OCI-LY7 (cell line): ENCODE data around the gene TEN1. TPM values are rescaled to one million over a fixed set of nuclear protein-coding genes. Genes with fewer than 3 reads are reported as not detected.

Source experiments
- BruUV-seq: library from RNA; stranded (reverse); fragments of 400-500 nt; replicated peaks from 2 replicates; lab custom pipeline; 2021; lab: Mats Ljungman, UMichigan
- CTCF ChIA-PET: fragments of 300-600 bp; sonication (Branson Sonifier 250); formaldehyde crosslinking; loops from one replicate; lab custom pipeline; 2022; ENCODE audit warnings: antibody characterized with exemption; ENCODE audit not compliant: unreplicated experiment; lab: Charles Lee
- POLR2A ChIA-PET: fragments of 300-600 bp; sonication (Branson Sonifier 250); formaldehyde crosslinking; loops from one replicate; lab custom pipeline; 2022; ENCODE audit warnings: antibody characterized with exemption; lab: Charles Lee
- DNase-seq: peaks from one replicate; pipeline ENCODE4 v3.0.0-alpha.2; 2015; ENCODE audit warnings: low spot score
- H2AFZ ChIP-seq: fragments of 200-600 bp; sonication (generic), shearing (Covaris generic); 2 replicates; pipeline ENCODE4 v1.6.1; 2014; ENCODE audit warnings: mild to moderate bottlenecking, antibody characterized with exemption, low read length, moderate library complexity
- H3K27ac ChIP-seq: fragments of 200-600 bp; sonication (generic); 2 replicates; pipeline ENCODE4 v1.5.1; 2014; ENCODE audit warnings: mixed run types, low read depth, mild to moderate bottlenecking, moderate library complexity, low read length, inconsistent platforms; ENCODE audit not compliant: poor library complexity, severe bottlenecking
- H3K36me3 ChIP-seq: fragments of 200-600 bp; sonication (generic); 2 replicates; pipeline ENCODE4 v1.6.1; 2014; ENCODE audit warnings: mild to moderate bottlenecking, antibody characterized with exemption, low read length, moderate library complexity, mixed read lengths; ENCODE audit not compliant: insufficient read depth
- H3K4me1 ChIP-seq: fragments of 200-600 bp; sonication (generic); 2 replicates; pipeline ENCODE4 v1.5.1; 2014; ENCODE audit warnings: mild to moderate bottlenecking, low read length; ENCODE audit not compliant: insufficient read depth, poor library complexity, severe bottlenecking
- H3K4me2 ChIP-seq: fragments of 200-600 bp; sonication (generic); 2 replicates; pipeline ENCODE4 v1.6.1; 2014; ENCODE audit warnings: mild to moderate bottlenecking, low read length
- H3K4me3 ChIP-seq: fragments of 200-600 bp; sonication (generic); 2 replicates; pipeline ENCODE4 v1.5.1; 2014; ENCODE audit warnings: mild to moderate bottlenecking, low read depth, low read length; ENCODE audit not compliant: poor library complexity, severe bottlenecking
- H3K79me2 ChIP-seq: fragments of 200-600 bp; sonication (generic); 2 replicates; pipeline ENCODE4 v1.6.1; 2016; ENCODE audit warnings: low read depth, mild to moderate bottlenecking, low read length, moderate library complexity, mixed read lengths; ENCODE audit not compliant: insufficient read depth
- H3K9me2 ChIP-seq: fragments of 200-600 bp; sonication (generic); 2 replicates; pipeline ENCODE4 v1.6.1; 2016; ENCODE audit warnings: mild to moderate bottlenecking, low read length, mixed read lengths; ENCODE audit not compliant: insufficient read depth
- H3K9me3 ChIP-seq: fragments of 200-600 bp; sonication (generic); 2 replicates; pipeline ENCODE4 v1.6.1; 2014; ENCODE audit warnings: mild to moderate bottlenecking, mixed run types, low read length, mixed read lengths
- H4K20me1 ChIP-seq: fragments of 200-600 bp; sonication (generic); 2 replicates; pipeline ENCODE4 v1.6.1; 2014; ENCODE audit warnings: mild to moderate bottlenecking, antibody characterized with exemption, low read length, moderate library complexity, mixed read lengths; ENCODE audit not compliant: insufficient read depth
- CTCF ChIP-seq: fragments of 200-600 bp; sonication (generic); conservative IDR thresholded peaks from 2 replicates; pipeline ENCODE4 v1.5.1; 2014; ENCODE audit warnings: mild to moderate bottlenecking, antibody characterized with exemption, low read length, moderate library complexity, mixed read lengths
- EZH2phosphoT487 ChIP-seq: fragments of 200-600 bp; sonication (generic); IDR thresholded peaks from 2 replicates; pipeline ENCODE4 v1.6.1; 2018; ENCODE audit warnings: low read depth, borderline replicate concordance, mild to moderate bottlenecking, mixed run types, antibody characterized with exemption, low read length, moderate library complexity, mixed read lengths
- intact Hi-C: fragments of 100-400 bp; cut with micrococcal nuclease; formaldehyde crosslinking; loops from one replicate; pipeline ENCODE4 v1.10.0; 2022; ENCODE audit not compliant: unreplicated experiment
- total RNA-seq, 2 experiments: library from RNA; depleted of rRNA in 1 of 2; stranded (reverse); fragments of >200 nt in 1 of 2; shearing (Covaris generic) in 1 of 2; gene quantifications; 2 replicates each; pipeline ENCODE4 v1.2.3, GENCODE V29; 2014 to 2022

The TEN1 gene
- total RNA-seq, 2 experiments from 2014 or later = 17.6 to 18.2 TPM

DNA sequence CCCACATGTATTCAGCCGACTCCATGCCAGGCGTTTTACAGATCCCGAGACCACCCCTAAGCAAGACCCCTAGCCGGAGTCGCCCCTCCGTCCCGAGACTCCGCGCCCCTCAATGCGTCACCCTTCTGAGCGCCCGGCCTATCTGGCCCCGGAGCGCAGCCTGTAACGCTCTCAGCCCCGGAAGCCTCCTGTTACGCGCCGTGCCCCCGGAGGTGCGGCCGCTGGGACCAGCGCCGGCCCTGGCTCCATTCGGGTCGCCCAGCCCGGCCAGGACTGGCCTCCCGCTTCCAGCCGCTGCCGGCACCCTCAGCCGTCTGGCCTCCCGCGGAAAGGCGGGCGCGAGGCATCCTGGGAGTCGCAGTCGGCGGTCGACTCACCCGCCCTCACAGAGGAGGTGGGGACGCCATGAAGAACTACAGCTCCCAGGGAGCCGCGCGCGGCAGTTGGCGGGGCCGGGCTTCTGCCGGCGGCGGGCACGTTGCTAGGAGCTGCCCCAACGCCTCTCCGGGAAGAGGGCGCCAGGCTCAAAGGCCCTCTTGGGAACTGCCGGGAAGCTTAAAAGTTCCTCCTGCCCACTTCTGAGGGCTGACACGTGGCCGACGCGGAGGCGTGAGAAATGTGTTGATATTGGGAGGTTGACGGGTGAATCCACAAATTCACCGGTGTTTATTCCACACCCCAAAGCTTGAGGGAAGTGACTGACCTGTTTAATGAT is 38.2 kb upstream of the TEN1 start, which contains the start of gene FBF1:
TSS of gene FBF1 (minus strand) at position 316 of the 715 bp plus-strand sequence. CDS start 2,893 bp downstream, outside the sequence.
- Histone ChIP-seq H3K79me2 (no peaks in the 10 kb centered on the region), H3K4me1 (peaks cover 19% of the 10 kb centered on the region), H3K4me3 (peak within 1 kb of the TSS; percentile 82), H3K27ac (peak within 1 kb of the TSS; percentile 7), H2AFZ (peak within 1 kb of the TSS; percentile 96), H3K36me3 (peaks cover 4% of the 10 kb centered on the region; the same call in 1 of the 2 replicates), H3K4me2 (peak within 1 kb of the TSS; percentile 91), H3K9me2 (no peaks in the 10 kb centered on the region), H4K20me1 (no peaks in the 10 kb centered on the region), H3K9me3 (no peaks in the 10 kb centered on the region)
- intact Hi-C loops = loop anchor here (2.0 kb wide), 1 partner anchor 36 kb away; the partner anchor contains the start of gene MRPL38
- BruUV-seq = no TSS peak
- CTCF ChIA-PET = interaction anchor here (0.6 to 1.1 kb wide), 3 partner anchors 11 to 31 kb away, joined by 3 to 5 read pairs (median 3); no protein-coding TSS in a partner anchor
- TF ChIP-seq EZH2phosphoT487 (no peak), CTCF (peak; percentile 40; the same call in 1 of the 2 replicates)
- DNase-seq = peak; percentile 95
- POLR2A ChIA-PET = interaction anchor here (0.6 to 1.4 kb wide), 9 partner anchors 11 to 603 kb away, joined by 3 to 8 read pairs (median 4); partner anchors contain the start of gene MRPL38

- ChIA-PET POLR2A (interaction anchor here (0.6 to 1.4 kb wide), 9 partner anchors 10 to 604 kb away, joined by 3 to 8 read pairs (median 4); partner anchors contain the start of gene MRPL38), CTCF (interaction anchor here (0.6 to 1.1 kb wide), 3 partner anchors 12 to 31 kb away, joined by 3 to 5 read pairs (median 3); no protein-coding TSS in a partner anchor)
- Histone ChIP-seq H3K79me2 (no peaks in the 10 kb centered on the region), H3K27ac (no peak overlapping the region), H3K9me2 (no peaks in the 10 kb centered on the region), H3K4me3 (peak overlapping the region; percentile 82), H3K9me3 (no peaks in the 10 kb centered on the region), H4K20me1 (no peaks in the 10 kb centered on the region), H2AFZ (peak overlapping the region; percentile 96), H3K36me3 (peaks cover 9% of the 10 kb centered on the region; the same call in 1 of the 2 replicates), H3K4me1 (peaks cover 19% of the 10 kb centered on the region), H3K4me2 (peak overlapping the region; percentile 91)
- BruUV-seq = no TSS peak
- no peak for DNase-seq
- intact Hi-C loops = loop anchor here (2.0 kb wide), 1 partner anchor 37 kb away; the partner anchor contains the start of gene MRPL38
- TF ChIP-seq CTCF (no peak; the same call in 1 of the 2 replicates), EZH2phosphoT487 (no peak)
Measured at GRCh38 chr17:75941442-75941819, 37.6 kb upstream of the TEN1 start.
